Trophoblast cell (in vitro differentiated cells and primary cell): ENCODE data around the gene AMDHD2. TPM values are rescaled to one million over a fixed set of nuclear protein-coding genes. Genes with fewer than 3 reads are reported as not detected.

Experiments used
- DNase-seq, 2 donors: peaks; one replicate each; pipeline ENCODE4 v3.0.0-alpha.2; 2016
- H2AFZ ChIP-seq: 2 replicates; pipeline ENCODE4 v1.6.1; 2013; ENCODE audit warnings: low read length, moderate library complexity, mild to moderate bottlenecking; ENCODE audit not compliant: insufficient read depth, poor library complexity
- H2AK5ac ChIP-seq: 2 replicates; pipeline ENCODE4 v1.6.1; 2013; ENCODE audit warnings: mild to moderate bottlenecking, low read length
- H2BK120ac ChIP-seq: 2 replicates; pipeline ENCODE4 v1.6.1; 2013; ENCODE audit warnings: low read length, mild to moderate bottlenecking, moderate library complexity; ENCODE audit not compliant: insufficient read depth, poor library complexity
- H2BK12ac ChIP-seq: 2 replicates; pipeline ENCODE4 v1.6.1; 2013; ENCODE audit warnings: mild to moderate bottlenecking, low read length, moderate library complexity
- H2BK5ac ChIP-seq: 2 replicates; pipeline ENCODE4 v1.6.1; 2013; ENCODE audit warnings: low read length, low read depth, moderate library complexity, mild to moderate bottlenecking; ENCODE audit not compliant: poor library complexity
- H3K14ac ChIP-seq: 2 replicates; pipeline ENCODE4 v1.6.1; 2013; ENCODE audit warnings: mild to moderate bottlenecking, low read length
- H3K18ac ChIP-seq: 2 replicates; pipeline ENCODE4 v1.6.1; 2013; ENCODE audit warnings: mild to moderate bottlenecking, low read length
- H3K23ac ChIP-seq: 2 replicates; pipeline ENCODE4 v1.6.1; 2013; ENCODE audit warnings: low read length
- H3K27ac ChIP-seq: 2 replicates; pipeline ENCODE4 v1.5.1; 2013; ENCODE audit warnings: low read depth, mild to moderate bottlenecking, inconsistent platforms, low read length, moderate library complexity
- H3K27me3 ChIP-seq: 2 replicates; pipeline ENCODE4 v1.6.1; 2013; ENCODE audit warnings: inconsistent platforms, mild to moderate bottlenecking, low read length, moderate library complexity; ENCODE audit not compliant: insufficient read depth
- H3K36me3 ChIP-seq, 2 experiments: 1 replicate in 1 of 2; 2 replicates in 1 of 2; pipeline ENCODE4 v1.6.1; 2013; ENCODE audit warnings: low read length in 2 of 2, mild to moderate bottlenecking in 2 of 2, moderate library complexity in 1 of 2; ENCODE audit not compliant: insufficient read depth in 2 of 2, control insufficient read depth in 1 of 2
- H3K4ac ChIP-seq: 2 replicates; pipeline ENCODE4 v1.6.1; 2013; ENCODE audit warnings: low read depth, mild to moderate bottlenecking, low read length, moderate library complexity
- H3K4me1 ChIP-seq, 2 experiments: 1 replicate in 1 of 2; 2 replicates in 1 of 2; pipeline ENCODE4 v1.6.1; 2013; ENCODE audit warnings: low read length in 2 of 2, mild to moderate bottlenecking in 2 of 2, moderate library complexity in 1 of 2; ENCODE audit not compliant: insufficient read depth in 2 of 2, control insufficient read depth in 1 of 2
- H3K4me2 ChIP-seq: 2 replicates; pipeline ENCODE4 v1.6.1; 2013; ENCODE audit warnings: inconsistent platforms, mild to moderate bottlenecking, low read length, moderate library complexity
- H3K4me3 ChIP-seq: 2 replicates; pipeline ENCODE4 v1.5.1; 2013; ENCODE audit warnings: mild to moderate bottlenecking, low read depth, low read length, inconsistent platforms
- H3K79me1 ChIP-seq: one replicate; pipeline ENCODE4 v1.6.1; 2013; ENCODE audit warnings: low read length
- H3K79me2 ChIP-seq: 2 replicates; pipeline ENCODE4 v1.6.1; 2013; ENCODE audit warnings: low read length, mild to moderate bottlenecking; ENCODE audit not compliant: control insufficient read depth, insufficient read depth, poor library complexity
- H3K9ac ChIP-seq: 2 replicates; pipeline ENCODE4 v1.6.1; 2013; ENCODE audit warnings: mild to moderate bottlenecking, low read length
- H3K9me3 ChIP-seq: 2 replicates; pipeline ENCODE4 v1.6.1; 2013; ENCODE audit warnings: low read depth, mild to moderate bottlenecking, control low read depth, inconsistent platforms, low read length; ENCODE audit not compliant: insufficient read depth
- H4K12ac ChIP-seq: 2 replicates; pipeline ENCODE4 v1.6.1; 2013; ENCODE audit warnings: low read depth, mild to moderate bottlenecking, low read length, moderate library complexity
- H4K8ac ChIP-seq: 2 replicates; pipeline ENCODE4 v1.6.1; 2013; ENCODE audit warnings: low read depth, mild to moderate bottlenecking, low read length, moderate library complexity
- H4K91ac ChIP-seq: one replicate; pipeline ENCODE4 v1.6.1; 2013; ENCODE audit warnings: low read depth, mild to moderate bottlenecking, low read length, moderate library complexity
- WGBS: extraction: QIAGEN DNeasy Blood & Tissue Kit; methylation state at CpG from one replicate; pipeline ENCODE4 v1.1.7; 2013; ENCODE audit warnings: missing lambda C conversion rate; ENCODE audit not compliant: insufficient read length, insufficient coverage; ENCODE audit errors: extremely low coverage; 5-methylcytosine and 5-hydroxymethylcytosine counted together
- polyA plus RNA-seq: library from polyadenylated mRNA; stranded (reverse); fragments of 200-250 nt; gene quantifications from 2 replicates; pipeline ENCODE4 v1.2.3, GENCODE V29; 2013

Gene AMDHD2
- 11.1 and 11.6 TPM in 2 replicates for polyA plus RNA-seq

GRCh38 chr16:2520097-2520783, at the start of gene AMDHD2:
Gene AMDHD2, plus strand, starts transcription at chr16:2520371. Its CDS starts 88 bp downstream, at chr16:2520459.
- Histone ChIP-seq H3K4ac (peak within 1 kb of the TSS; percentile 98), H4K91ac (peak within 1 kb of the TSS; percentile 57), H2BK5ac (peak within 1 kb of the TSS; percentile 65), H3K9ac (peak within 1 kb of the TSS; percentile 85), H3K4me2 (peak within 1 kb of the TSS; percentile 92), H3K36me3 (peaks cover 41 to 42% of the 10 kb centered on the region in 2 experiments), H3K4me3 (peak within 1 kb of the TSS; percentile 89), H3K4me1 (peaks cover 29 to 39% of the 10 kb centered on the region in 2 experiments), H4K8ac (peak within 1 kb of the TSS; percentile 89), H3K23ac (no peak within 1 kb of the TSS), H4K12ac (peak within 1 kb of the TSS; percentile 67), H2AFZ (peak within 1 kb of the TSS; percentile 51), H3K14ac (peak within 1 kb of the TSS; percentile 64), H3K27me3 (no peaks in the 10 kb centered on the region), H2AK5ac (peak within 1 kb of the TSS; percentile 90), H3K27ac (peak within 1 kb of the TSS; percentile 68), H2BK120ac (peak within 1 kb of the TSS; percentile 77), H3K18ac (peak within 1 kb of the TSS; percentile 67), H3K9me3 (no peaks in the 10 kb centered on the region), H2BK12ac (no peak within 1 kb of the TSS), H3K79me1 (peaks cover 5% of the 10 kb centered on the region), H3K79me2 (peaks cover 32% of the 10 kb centered on the region)
- peak; percentile 90 to 91 for DNase-seq
- WGBS = no CpG with 5 or more reads among the region's 83 CpGs

- WGBS = no CpG with 5 or more reads among the region's 9 CpGs
- H3K4me3 ChIP-seq = no peak overlapping the region
These were observed 49.6 kb upstream of the AMDHD2 start for GRCh38 chr16:2470603-2471015.

GRCh38 chr16:2471016-2471652, 49.0 kb upstream of the AMDHD2 start, which contains the start of gene NTN3:
Gene NTN3, plus strand, starts transcription at chr16:2471297. Its CDS starts 405 bp downstream, at chr16:2471702.
- DNase-seq = no peak
- Histone ChIP-seq H3K4me3 (no peak within 1 kb of the TSS), H3K14ac (no peak within 1 kb of the TSS), H4K12ac (no peak within 1 kb of the TSS), H2BK120ac (no peak within 1 kb of the TSS), H3K23ac (no peak within 1 kb of the TSS), H3K9ac (no peak within 1 kb of the TSS), H3K4me1 (peaks cover 33 to 42% of the 10 kb centered on the region in 2 experiments), H2AK5ac (no peak within 1 kb of the TSS), H4K91ac (no peak within 1 kb of the TSS), H3K27me3 (peaks cover 58% of the 10 kb centered on the region), H3K79me2 (peaks cover 9% of the 10 kb centered on the region), H2BK12ac (no peak within 1 kb of the TSS), H2AFZ (no peak within 1 kb of the TSS), H3K4ac (no peak within 1 kb of the TSS), H3K9me3 (peaks cover 7% of the 10 kb centered on the region), H3K27ac (no peak within 1 kb of the TSS), H3K4me2 (peak within 1 kb of the TSS; percentile 52), H3K18ac (no peak within 1 kb of the TSS), H4K8ac (no peak within 1 kb of the TSS), H2BK5ac (no peak within 1 kb of the TSS), H3K79me1 (peaks cover 8% of the 10 kb centered on the region), H3K36me3 (no peaks in the 10 kb centered on the region)
- no CpG with 5 or more reads among the region's 59 CpGs for WGBS

More at GRCh38 chr16:2470603-2471015, 49.6 kb upstream of the AMDHD2 start:
- H3K79me1 ChIP-seq = peaks cover 8% of the 10 kb centered on the region
- H3K9ac ChIP-seq = no peak overlapping the region
- no peak overlapping the region for H3K18ac ChIP-seq
- no peaks in the 10 kb centered on the region for H3K36me3 ChIP-seq
- no peak overlapping the region for H3K27ac ChIP-seq
- H4K91ac ChIP-seq = no peak overlapping the region
- H2BK12ac ChIP-seq = no peak overlapping the region
- no peak overlapping the region for H3K23ac ChIP-seq
- no peak overlapping the region for H2BK120ac ChIP-seq
- no peak overlapping the region for H2AK5ac ChIP-seq
- peaks cover 29 to 37% of the 10 kb centered on the region in 2 experiments for H3K4me1 ChIP-seq
- H2BK5ac ChIP-seq = no peak overlapping the region
- H4K8ac ChIP-seq = no peak overlapping the region
- H4K12ac ChIP-seq = no peak overlapping the region
- peak in 1 of 2 donors; percentile 10 for DNase-seq
- peaks cover 7% of the 10 kb centered on the region for H3K9me3 ChIP-seq
- peaks cover 58% of the 10 kb centered on the region for H3K27me3 ChIP-seq
- H3K79me2 ChIP-seq = peaks cover 9% of the 10 kb centered on the region
- H3K14ac ChIP-seq = no peak overlapping the region
- no peak overlapping the region for H3K4me2 ChIP-seq
- no peak overlapping the region for H3K4ac ChIP-seq
- no peak overlapping the region for H2AFZ ChIP-seq

GRCh38 chr16:2471653-2472487, 48.3 kb upstream of the AMDHD2 start:
- Histone ChIP-seq H3K27me3 (peaks cover 58% of the 10 kb centered on the region), H3K4ac (no peak overlapping the region), H3K79me1 (peaks cover 8% of the 10 kb centered on the region), H3K4me3 (no peak overlapping the region), H3K9ac (no peak overlapping the region), H3K23ac (no peak overlapping the region), H3K27ac (no peak overlapping the region), H3K4me1 (peaks cover 33 to 42% of the 10 kb centered on the region in 2 experiments), H2BK12ac (no peak overlapping the region), H4K12ac (no peak overlapping the region), H2AK5ac (no peak overlapping the region), H3K4me2 (peak overlapping the region; percentile 52), H3K36me3 (no peaks in the 10 kb centered on the region), H3K14ac (no peak overlapping the region), H4K91ac (no peak overlapping the region), H3K9me3 (peaks cover 7% of the 10 kb centered on the region), H3K18ac (no peak overlapping the region), H2BK120ac (no peak overlapping the region), H3K79me2 (peaks cover 9% of the 10 kb centered on the region), H2AFZ (no peak overlapping the region), H2BK5ac (no peak overlapping the region), H4K8ac (no peak overlapping the region)
- WGBS = no CpG with 5 or more reads among the region's 61 CpGs
- peak in 1 of 2 donors; percentile 12 for DNase-seq
